ENCODE results near the gene SLC45A3. TPM values are rescaled to one million over a fixed set of nuclear protein-coding genes. Genes with fewer than 3 reads are reported as not detected.

Gene SLC45A3
- total RNA-seq, 1 experiment from 2014 or later: 3.0 TPM

Other genes starting within 250 kb of the SLC45A3 start
- 0.31 TPM for gene BLACAT1, start 224.5 kb downstream of the SLC45A3 start, total RNA-seq (2021; ENCODE audit: unreplicated experiment)
- 7.0 TPM for gene CDK18, start 175.8 kb downstream of the SLC45A3 start, total RNA-seq (2021; ENCODE audit: unreplicated experiment)
- 54.6 TPM for gene ELK4, start 48.5 kb downstream of the SLC45A3 start, total RNA-seq (2021; ENCODE audit: unreplicated experiment)
- 210 TPM for gene NUCKS1, start 69.7 kb upstream of the SLC45A3 start, total RNA-seq (2021; ENCODE audit: unreplicated experiment)
- gene RAB29, start 95.0 kb upstream of the SLC45A3 start, total RNA-seq (2021; ENCODE audit: unreplicated experiment): 15.1 TPM
- gene SLC41A1, start 132.7 kb upstream of the SLC45A3 start, total RNA-seq (2021; ENCODE audit: unreplicated experiment): 33.3 TPM
- 0.13 TPM for gene PM20D1, start 169.6 kb upstream of the SLC45A3 start, total RNA-seq (2021; ENCODE audit: unreplicated experiment)

All from Panc1 (cell line).